Ramos (cell line): ENCODE measurements around the gene CYP20A1.

ENCODE experiments used
- in situ Hi-C: fragments of 300-500 bp; cut with MboI; formaldehyde crosslinking; loops from one replicate; pipeline ENCODE4 v1.14.3; 2022; ENCODE audit warnings: low sequenced_read_pairs; ENCODE audit not compliant: unreplicated experiment

CYP20A1 gene

DNA sequence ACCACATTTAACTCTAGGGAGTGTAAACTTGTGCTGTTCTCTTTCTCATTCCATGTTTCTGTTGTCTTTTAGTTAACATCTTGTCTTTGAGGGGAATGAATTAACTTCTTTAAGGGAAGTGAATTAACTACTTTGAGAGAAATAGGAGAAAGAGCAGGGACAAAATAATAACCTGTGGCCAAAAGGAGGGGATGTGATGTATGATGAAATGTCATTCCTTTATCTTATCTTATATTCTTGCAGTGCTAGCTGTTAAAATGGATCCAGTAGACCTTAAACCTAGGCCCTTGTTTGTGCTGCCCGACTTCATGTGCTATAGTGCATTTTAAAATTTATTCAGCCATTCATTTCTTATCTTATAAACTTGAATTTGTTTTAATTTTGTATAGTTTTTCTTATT is 107.8 kb downstream of the CYP20A1 start:
- in situ Hi-C loops = no loop called here

- in situ Hi-C loops = no loop called here
These were observed 108.6 kb downstream of the CYP20A1 start for GRCh38 chr2:203347375-203347774.

GRCh38 chr2:203352604-203353255 is 113.9 kb downstream of the CYP20A1 start:
- in situ Hi-C loops = no loop called here

DNA sequence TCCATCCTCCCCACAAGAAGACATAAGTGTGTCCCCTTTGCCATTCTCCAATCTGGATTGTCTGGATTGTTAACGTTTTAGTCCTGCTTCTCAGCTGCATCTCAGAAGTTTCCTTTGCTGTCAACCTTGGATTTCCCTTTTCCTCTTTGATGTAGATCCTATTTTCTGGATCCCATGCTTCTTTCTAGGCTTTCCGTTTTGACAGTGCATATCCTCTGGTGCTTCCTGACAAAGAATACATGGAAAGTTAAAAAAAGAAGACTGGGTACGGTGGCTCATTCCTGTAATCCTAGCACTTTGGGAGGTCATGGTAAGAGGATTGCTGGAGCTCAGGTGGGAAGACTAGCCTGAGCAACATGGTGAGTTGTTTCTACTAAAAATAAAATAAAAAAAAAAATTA is 116.1 kb downstream of the CYP20A1 start:
- in situ Hi-C loops = no loop called here
